IMR-90 (cell line): ENCODE results near the gene TPT1.
A peak's percentile ranks its signal among the peaks of the same experiment; 100 is the strongest.

Experiments used
- BHLHE40 ChIP-seq: fragments of 150-350 bp; IDR thresholded peaks from 2 replicates; pipeline ENCODE4 v1.6.1; 2016; ENCODE audit warnings: mild to moderate bottlenecking, low read depth, low read length
- CEBPB ChIP-seq: IDR thresholded peaks from 2 replicates; pipeline ENCODE4 v1.6.1; 2012; ENCODE audit warnings: low read depth, low read length, improper control_type of control experiment
- CHD1 ChIP-seq: IDR thresholded peaks from 2 replicates; pipeline ENCODE4 v1.6.1; 2012; ENCODE audit warnings: low read depth, low read length, improper control_type of control experiment
- CTCF ChIP-seq: conservative IDR thresholded peaks from 2 replicates; pipeline ENCODE4 v1.5.1; 2012; ENCODE audit warnings: mild to moderate bottlenecking, low read depth, low read length, improper control_type of control experiment
- ELK1 ChIP-seq: fragments of 150-350 bp; IDR thresholded peaks from 2 replicates; pipeline ENCODE4 v1.6.1; 2016; ENCODE audit warnings: low read depth, mild to moderate bottlenecking, low read length, moderate library complexity, borderline replicate concordance
- FOS ChIP-seq: fragments of 150-350 bp; IDR thresholded peaks from 2 replicates; pipeline ENCODE4 v1.6.1; 2016; ENCODE audit warnings: low read depth, low read length
- MAFK ChIP-seq: IDR thresholded peaks from 2 replicates; pipeline ENCODE4 v1.6.1; 2012; ENCODE audit warnings: low read depth, low read length, improper control_type of control experiment
- MAZ ChIP-seq: IDR thresholded peaks from 2 replicates; pipeline ENCODE4 v1.6.1; 2012; ENCODE audit warnings: low read depth, mild to moderate bottlenecking, low read length, improper control_type of control experiment, moderate library complexity, borderline replicate concordance
- MXI1 ChIP-seq: IDR thresholded peaks from 2 replicates; pipeline ENCODE4 v1.6.1; 2012; ENCODE audit warnings: low read depth, mild to moderate bottlenecking, low read length, moderate library complexity, borderline replicate concordance
- POLR2A ChIP-seq: IDR thresholded peaks from 2 replicates; pipeline ENCODE4 v1.6.1; 2012; ENCODE audit warnings: mild to moderate bottlenecking, low read depth, low read length
- RCOR1 ChIP-seq: IDR thresholded peaks from 2 replicates; pipeline ENCODE4 v1.6.1; 2012; ENCODE audit warnings: mild to moderate bottlenecking, low read length, improper control_type of control experiment; ENCODE audit not compliant: insufficient replicate concordance
- RFX5 ChIP-seq: IDR thresholded peaks from 2 replicates; pipeline ENCODE4 v1.8.0; 2012; ENCODE audit warnings: low read depth, mild to moderate bottlenecking, low read length, moderate library complexity
- SMC3 ChIP-seq: fragments of 150-350 bp; IDR thresholded peaks from 2 replicates; pipeline ENCODE4 v1.6.1; 2016; ENCODE audit warnings: low read depth, mild to moderate bottlenecking, antibody characterized with exemption, low read length, moderate library complexity
- USF2 ChIP-seq: fragments of 150-350 bp; IDR thresholded peaks from 2 replicates; pipeline ENCODE4 v1.6.1; 2017; ENCODE audit warnings: mild to moderate bottlenecking, antibody characterized with exemption, low read length, low read depth

- no peak for TF ChIP-seq MAFK
- no peak for TF ChIP-seq SMC3
- TF ChIP-seq CTCF: no peak
- TF ChIP-seq POLR2A: peak; percentile 55
- TF ChIP-seq CEBPB: peak; percentile 75
- peak; percentile 43; the same call in 1 of the 2 replicates for TF ChIP-seq FOS
- no peak for TF ChIP-seq RCOR1
- TF ChIP-seq MAZ: no peak
- TF ChIP-seq ELK1: no peak
- TF ChIP-seq BHLHE40: no peak
- TF ChIP-seq USF2: no peak
- no peak for TF ChIP-seq MXI1
- no peak for TF ChIP-seq RFX5
- no peak for TF ChIP-seq CHD1
Observed at GRCh38 chr13:45332036-45332830, 8.8 kb downstream of the TPT1 start.
